NCI-H1105 (cell line): ENCODE measurements around the gene CDON.

Experiments
- DNase-seq: peaks from one replicate; lab custom pipeline; 2025; lab: John Stamatoyannopoulos, UW

The CDON gene

GRCh38 chr11:126083829-126084607, 21.4 kb upstream of the CDON start:
- peak; percentile 77 for DNase-seq

- DNase-seq, result no peak
These were observed 19.8 kb upstream of the CDON start for GRCh38 chr11:126082251-126083109.

GRCh38 chr11:126081915-126082250, 19.2 kb upstream of the CDON start:
- DNase-seq, result no peak

- DNase-seq, result peak; percentile 74
These were observed 17.7 kb upstream of the CDON start for GRCh38 chr11:126080161-126080941.

- DNase-seq, result peak; percentile 25
These were observed 17.0 kb upstream of the CDON start for GRCh38 chr11:126079621-126080124.

GRCh38 chr11:126076641-126077040, 14.0 kb upstream of the CDON start:
- DNase-seq, result no peak

GRCh38 chr11:126072801-126073594, 10.3 kb upstream of the CDON start:
- DNase-seq, result no peak

GRCh38 chr11:126072141-126072741, 9.6 kb upstream of the CDON start:
- DNase-seq, result peak; percentile 98

GRCh38 chr11:126063507-126063852, 814 bp upstream of the CDON start:
- DNase-seq, result no peak

- peak; percentile 76 for DNase-seq
These were observed 673 bp downstream of the CDON start for GRCh38 chr11:126061707-126062678.

- no peak for DNase-seq
These were observed 1.9 kb downstream of the CDON start for GRCh38 chr11:126060757-126061171.

- DNase-seq, result no peak
These were observed 3.4 kb downstream of the CDON start for GRCh38 chr11:126059238-126059781.

GRCh38 chr11:126058105-126058874, 4.4 kb downstream of the CDON start:
- DNase-seq, result no peak

GRCh38 chr11:126054882-126055281, 7.8 kb downstream of the CDON start:
- DNase-seq, result no peak

GRCh38 chr11:126054408-126054807, 8.3 kb downstream of the CDON start:
- DNase-seq, result no peak

GRCh38 chr11:126053415-126054286, 9.0 kb downstream of the CDON start:
- DNase-seq, result no peak

- DNase-seq, result no peak
These were observed 11.5 kb downstream of the CDON start for GRCh38 chr11:126051117-126051516.

GRCh38 chr11:126049159-126049558, 13.5 kb downstream of the CDON start:
- DNase-seq, result no peak
